ENCODE results near the gene HDAC7. TPM values are rescaled to one million over a fixed set of nuclear protein-coding genes. Genes with fewer than 3 reads are reported as not detected.

Gene HDAC7
- total and polyA plus RNA-seq, 2 experiments from 2014 or later: 41.3 to 60.1 TPM

GRCh38 chr12:47841501-47841900, 21.8 kb upstream of the HDAC7 start:
- no peak overlapping the region for H3K4me3 Mint-ChIP-seq
- Histone ChIP-seq H3K4me3 (no peak overlapping the region), H3K27me3 (ENCODE audit: insufficient read depth) (no peaks in the 10 kb centered on the region), H2AFZ (no peak overlapping the region), H3K4me1 (ENCODE audit: insufficient read depth) (no peaks in the 10 kb centered on the region), H3K4me2 (no peak overlapping the region), H3F3A (replicated peaks; ENCODE audit: low read depth) (no peaks in the 10 kb centered on the region), H3K79me2 (replicated peaks; ENCODE audit: insufficient read depth) (no peaks in the 10 kb centered on the region), H3K36me3 (ENCODE audit: insufficient read depth) (no peaks in the 10 kb centered on the region), H4K20me1 (replicated peaks; ENCODE audit: insufficient read depth) (no peaks in the 10 kb centered on the region), H3K27ac (ENCODE audit: low read depth) (no peak overlapping the region), H3K9me2 (ENCODE audit: insufficient read depth) (peaks cover 3% of the 10 kb centered on the region; the same call in 1 of the 2 replicates)
- DNase-seq (ENCODE audit: low spot score) (no peak), ATAC-seq (no peak)
- no peaks in the 10 kb centered on the region; the same call in 2 of the 3 replicates for H3K36me3 Mint-ChIP-seq (ENCODE audit: low read depth)
- peaks cover 34% of the 10 kb centered on the region for H3K4me1 Mint-ChIP-seq
- H3K27me3 Mint-ChIP-seq (ENCODE audit: insufficient read depth, low read depth, poor library complexity): peaks cover 19% of the 10 kb centered on the region
- TF ChIP-seq, protein P1, sequence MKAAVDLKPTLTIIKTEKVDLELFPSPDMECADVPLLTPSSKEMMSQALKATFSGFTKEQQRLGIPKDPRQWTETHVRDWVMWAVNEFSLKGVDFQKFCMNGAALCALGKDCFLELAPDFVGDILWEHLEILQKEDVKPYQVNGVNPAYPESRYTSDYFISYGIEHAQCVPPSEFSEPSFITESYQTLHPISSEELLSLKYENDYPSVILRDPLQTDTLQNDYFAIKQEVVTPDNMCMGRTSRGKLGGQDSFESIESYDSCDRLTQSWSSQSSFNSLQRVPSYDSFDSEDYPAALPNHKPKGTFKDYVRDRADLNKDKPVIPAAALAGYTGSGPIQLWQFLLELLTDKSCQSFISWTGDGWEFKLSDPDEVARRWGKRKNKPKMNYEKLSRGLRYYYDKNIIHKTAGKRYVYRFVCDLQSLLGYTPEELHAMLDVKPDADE (IDR thresholded peaks at IDR 0.05): no peak
- TF ChIP-seq ZNF331 (CRISPR knock-in tag; IDR thresholded peaks at IDR 0.05; ENCODE audit: low read depth) (no peak), ZNF114 (CRISPR knock-in tag; IDR thresholded peaks at IDR 0.05) (no peak), EZH2 (IDR thresholded peaks at IDR 0.05; ENCODE audit: low read depth, unreplicated experiment) (no peak), EZH2phosphoT487 (IDR thresholded peaks at IDR 0.05; ENCODE audit: unreplicated experiment) (no peak), NANOG (IDR thresholded peaks at IDR 0.05; ENCODE audit: borderline replicate concordance) (no peak), CREB1 (CRISPR knock-in tag; IDR thresholded peaks at IDR 0.05; ENCODE audit: low read depth) (no peak), STAT1 (IDR thresholded peaks at IDR 0.05; ENCODE audit: unreplicated experiment) (no peak), REST (IDR thresholded peaks at IDR 0.05; ENCODE audit: unreplicated experiment) (no peak), POLR2AphosphoS5 (IDR thresholded peaks at IDR 0.05; ENCODE audit: low read depth) (no peak), JUNB (IDR thresholded peaks at IDR 0.05; ENCODE audit: unreplicated experiment) (no peak)
- TF ChIP-seq, protein P2, sequence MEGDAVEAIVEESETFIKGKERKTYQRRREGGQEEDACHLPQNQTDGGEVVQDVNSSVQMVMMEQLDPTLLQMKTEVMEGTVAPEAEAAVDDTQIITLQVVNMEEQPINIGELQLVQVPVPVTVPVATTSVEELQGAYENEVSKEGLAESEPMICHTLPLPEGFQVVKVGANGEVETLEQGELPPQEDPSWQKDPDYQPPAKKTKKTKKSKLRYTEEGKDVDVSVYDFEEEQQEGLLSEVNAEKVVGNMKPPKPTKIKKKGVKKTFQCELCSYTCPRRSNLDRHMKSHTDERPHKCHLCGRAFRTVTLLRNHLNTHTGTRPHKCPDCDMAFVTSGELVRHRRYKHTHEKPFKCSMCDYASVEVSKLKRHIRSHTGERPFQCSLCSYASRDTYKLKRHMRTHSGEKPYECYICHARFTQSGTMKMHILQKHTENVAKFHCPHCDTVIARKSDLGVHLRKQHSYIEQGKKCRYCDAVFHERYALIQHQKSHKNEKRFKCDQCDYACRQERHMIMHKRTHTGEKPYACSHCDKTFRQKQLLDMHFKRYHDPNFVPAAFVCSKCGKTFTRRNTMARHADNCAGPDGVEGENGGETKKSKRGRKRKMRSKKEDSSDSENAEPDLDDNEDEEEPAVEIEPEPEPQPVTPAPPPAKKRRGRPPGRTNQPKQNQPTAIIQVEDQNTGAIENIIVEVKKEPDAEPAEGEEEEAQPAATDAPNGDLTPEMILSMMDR (conservative IDR thresholded peaks at IDR 0.05; ENCODE audit: low read depth in 2 of 2): no peak
- TF ChIP-seq, protein P3, sequence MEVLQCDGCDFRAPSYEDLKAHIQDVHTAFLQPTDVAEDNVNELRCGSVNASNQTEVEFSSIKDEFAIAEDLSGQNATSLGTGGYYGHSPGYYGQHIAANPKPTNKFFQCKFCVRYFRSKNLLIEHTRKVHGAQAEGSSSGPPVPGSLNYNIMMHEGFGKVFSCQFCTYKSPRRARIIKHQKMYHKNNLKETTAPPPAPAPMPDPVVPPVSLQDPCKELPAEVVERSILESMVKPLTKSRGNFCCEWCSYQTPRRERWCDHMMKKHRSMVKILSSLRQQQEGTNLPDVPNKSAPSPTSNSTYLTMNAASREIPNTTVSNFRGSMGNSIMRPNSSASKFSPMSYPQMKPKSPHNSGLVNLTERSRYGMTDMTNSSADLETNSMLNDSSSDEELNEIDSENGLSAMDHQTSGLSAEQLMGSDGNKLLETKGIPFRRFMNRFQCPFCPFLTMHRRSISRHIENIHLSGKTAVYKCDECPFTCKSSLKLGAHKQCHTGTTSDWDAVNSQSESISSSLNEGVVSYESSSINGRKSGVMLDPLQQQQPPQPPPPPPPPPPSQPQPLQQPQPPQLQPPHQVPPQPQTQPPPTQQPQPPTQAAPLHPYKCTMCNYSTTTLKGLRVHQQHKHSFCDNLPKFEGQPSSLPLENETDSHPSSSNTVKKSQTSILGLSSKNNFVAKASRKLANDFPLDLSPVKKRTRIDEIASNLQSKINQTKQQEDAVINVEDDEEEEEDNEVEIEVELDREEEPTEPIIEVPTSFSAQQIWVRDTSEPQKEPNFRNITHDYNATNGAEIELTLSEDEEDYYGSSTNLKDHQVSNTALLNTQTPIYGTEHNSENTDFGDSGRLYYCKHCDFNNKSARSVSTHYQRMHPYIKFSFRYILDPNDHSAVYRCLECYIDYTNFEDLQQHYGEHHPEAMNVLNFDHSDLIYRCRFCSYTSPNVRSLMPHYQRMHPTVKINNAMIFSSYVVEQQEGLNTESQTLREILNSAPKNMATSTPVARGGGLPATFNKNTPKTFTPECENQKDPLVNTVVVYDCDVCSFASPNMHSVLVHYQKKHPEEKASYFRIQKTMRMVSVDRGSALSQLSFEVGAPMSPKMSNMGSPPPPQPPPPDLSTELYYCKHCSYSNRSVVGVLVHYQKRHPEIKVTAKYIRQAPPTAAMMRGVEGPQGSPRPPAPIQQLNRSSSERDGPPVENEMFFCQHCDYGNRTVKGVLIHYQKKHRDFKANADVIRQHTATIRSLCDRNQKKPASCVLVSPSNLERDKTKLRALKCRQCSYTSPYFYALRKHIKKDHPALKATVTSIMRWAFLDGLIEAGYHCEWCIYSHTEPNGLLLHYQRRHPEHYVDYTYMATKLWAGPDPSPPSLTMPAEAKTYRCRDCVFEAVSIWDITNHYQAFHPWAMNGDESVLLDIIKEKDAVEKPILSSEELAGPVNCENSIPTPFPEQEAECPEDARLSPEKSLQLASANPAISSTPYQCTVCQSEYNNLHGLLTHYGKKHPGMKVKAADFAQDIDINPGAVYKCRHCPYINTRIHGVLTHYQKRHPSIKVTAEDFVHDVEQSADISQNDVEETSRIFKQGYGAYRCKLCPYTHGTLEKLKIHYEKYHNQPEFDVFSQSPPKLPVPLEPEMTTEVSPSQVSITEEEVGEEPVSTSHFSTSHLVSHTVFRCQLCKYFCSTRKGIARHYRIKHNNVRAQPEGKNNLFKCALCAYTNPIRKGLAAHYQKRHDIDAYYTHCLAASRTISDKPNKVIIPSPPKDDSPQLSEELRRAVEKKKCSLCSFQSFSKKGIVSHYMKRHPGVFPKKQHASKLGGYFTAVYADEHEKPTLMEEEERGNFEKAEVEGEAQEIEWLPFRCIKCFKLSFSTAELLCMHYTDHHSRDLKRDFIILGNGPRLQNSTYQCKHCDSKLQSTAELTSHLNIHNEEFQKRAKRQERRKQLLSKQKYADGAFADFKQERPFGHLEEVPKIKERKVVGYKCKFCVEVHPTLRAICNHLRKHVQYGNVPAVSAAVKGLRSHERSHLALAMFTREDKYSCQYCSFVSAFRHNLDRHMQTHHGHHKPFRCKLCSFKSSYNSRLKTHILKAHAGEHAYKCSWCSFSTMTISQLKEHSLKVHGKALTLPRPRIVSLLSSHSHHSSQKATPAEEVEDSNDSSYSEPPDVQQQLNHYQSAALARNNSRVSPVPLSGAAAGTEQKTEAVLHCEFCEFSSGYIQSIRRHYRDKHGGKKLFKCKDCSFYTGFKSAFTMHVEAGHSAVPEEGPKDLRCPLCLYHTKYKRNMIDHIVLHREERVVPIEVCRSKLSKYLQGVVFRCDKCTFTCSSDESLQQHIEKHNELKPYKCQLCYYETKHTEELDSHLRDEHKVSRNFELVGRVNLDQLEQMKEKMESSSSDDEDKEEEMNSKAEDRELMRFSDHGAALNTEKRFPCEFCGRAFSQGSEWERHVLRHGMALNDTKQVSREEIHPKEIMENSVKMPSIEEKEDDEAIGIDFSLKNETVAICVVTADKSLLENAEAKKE (CRISPR knock-in tag; IDR thresholded peaks at IDR 0.05): no peak
- H3K9me3 Mint-ChIP-seq: no peaks in the 10 kb centered on the region
- no peak overlapping the region for H3K27ac Mint-ChIP-seq

All from GM23338 (cell line).